CD4-positive, alpha-beta T cell (primary cell): ENCODE results near the gene METTL15. TPM values are rescaled to one million over a fixed set of nuclear protein-coding genes. Genes with fewer than 3 reads are reported as not detected.

Experiments used
- ATAC-seq: fragments of 200-7000 bp; cut with Tn5 transposase; one replicate; pipeline ENCODE4 v1.10.0; 2022; ENCODE audit warnings: mild to moderate bottlenecking; ENCODE audit not compliant: poor library complexity
- CTCF ChIA-PET: fragments of 350-600 bp; sonication (Branson Sonifier 250); formaldehyde crosslinking; loops from one replicate; lab custom pipeline; 2021; ENCODE audit warnings: antibody characterized with exemption, inconsistent platforms; lab: Charles Lee
- POLR2A ChIA-PET: fragments of 350-600 bp; sonication (Branson Sonifier 250); formaldehyde crosslinking; loops from one replicate; lab custom pipeline; 2021; ENCODE audit warnings: antibody characterized with exemption, inconsistent platforms; lab: Charles Lee
- DNase-seq, 14 experiments: peaks; one replicate each; pipeline ENCODE4 v3.0.0-alpha.2; 2013 to 2020; ENCODE audit warnings: mixed read lengths in 2 of 14
- H3K27ac ChIP-seq, 2 donors: one replicate each; pipeline versions ENCODE4 v1.5.1 to v1.7.0; 2013; ENCODE audit warnings: low read length in 2 of 2, low read depth in 1 of 2, mild to moderate bottlenecking in 1 of 2
- H3K27me3 ChIP-seq, 2 experiments: 1 replicate in 1 of 2; 2 replicates in 1 of 2; pipeline versions ENCODE4 v1.6.1 to v1.7.0; 2013; ENCODE audit warnings: low read length in 2 of 2, control low read depth in 1 of 2, mild to moderate bottlenecking in 1 of 2, moderate library complexity in 1 of 2; ENCODE audit not compliant: insufficient read depth in 2 of 2, control insufficient read depth in 1 of 2
- H3K36me3 ChIP-seq: one replicate; pipeline ENCODE4 v1.6.1; 2013; ENCODE audit warnings: low read length, control low read depth; ENCODE audit not compliant: insufficient read depth
- H3K4me1 ChIP-seq: one replicate; pipeline ENCODE4 v1.6.1; 2013; ENCODE audit warnings: low read length, control low read depth; ENCODE audit not compliant: insufficient read depth
- H3K4me3 ChIP-seq: one replicate; pipeline ENCODE4 v1.5.1; 2013; ENCODE audit warnings: mild to moderate bottlenecking, low read length, moderate library complexity
- H3K9me3 ChIP-seq, 2 experiments: 1 replicate in 1 of 2; 2 replicates in 1 of 2; pipeline versions ENCODE4 v1.6.1 to v1.7.0; 2013; ENCODE audit warnings: low read length in 2 of 2, mild to moderate bottlenecking in 2 of 2, control low read depth in 1 of 2, moderate library complexity in 1 of 2; ENCODE audit not compliant: control insufficient read depth in 1 of 2, insufficient read depth in 1 of 2
- H3K27ac Mint-ChIP-seq: one replicate; pipeline ENCODE4 v1.8.0; 2020; ENCODE audit warnings: mixed read lengths
- H3K27me3 Mint-ChIP-seq: one replicate; pipeline ENCODE4 v1.8.0; 2021; ENCODE audit warnings: mixed read lengths
- H3K36me3 Mint-ChIP-seq: one replicate; pipeline ENCODE4 v1.8.0; 2021; ENCODE audit warnings: low read depth, mixed read lengths
- H3K4me1 Mint-ChIP-seq: one replicate; pipeline ENCODE4 v1.8.0; 2021; ENCODE audit warnings: low read depth, mixed read lengths
- H3K4me3 Mint-ChIP-seq: one replicate; pipeline ENCODE4 v1.8.0; 2020; ENCODE audit warnings: mild to moderate bottlenecking, mixed read lengths
- H3K9me3 Mint-ChIP-seq: one replicate; pipeline ENCODE4 v1.8.0; 2020; ENCODE audit warnings: mixed read lengths
- CTCF ChIP-seq: fragments of 200-600 bp; IDR thresholded peaks from one replicate; pipeline ENCODE4 v1.8.0; 2022; ENCODE audit warnings: antibody characterized with exemption, mild to moderate bottlenecking
- intact Hi-C, 2 experiments: fragments of 100-400 bp; cut with DNase I in 1 of 2; cut with micrococcal nuclease in 1 of 2; formaldehyde crosslinking; loops; one replicate each; pipeline versions ENCODE4 v1.15.1 to v1.9.0; 2023 to 2025; cut with DNase I, micrococcal nuclease
- total RNA-seq, 174 experiments: library from RNA in 2 of 174; stranded (reverse) in 2 of 174; gene quantifications; one replicate each; pipeline ENCODE4 v1.2.3 and lab custom pipeline; 2021 to 2026

METTL15 gene
- total RNA-seq, 2 experiments from 2014 or later: 3.5 to 4.4 TPM

- Mint-ChIP-seq H3K9me3 (peaks cover 4% of the 10 kb centered on the region), H3K27me3 (no peaks in the 10 kb centered on the region), H3K4me1 (no peaks in the 10 kb centered on the region), H3K4me3 (no peak overlapping the region), H3K36me3 (peaks cover 63% of the 10 kb centered on the region), H3K27ac (no peak overlapping the region)
- ChIA-PET POLR2A (no interaction called here), CTCF (no interaction called here)
- ATAC-seq: no peak
- Histone ChIP-seq H3K27ac (no peak overlapping the region), H3K36me3 (no peaks in the 10 kb centered on the region), H3K4me1 (no peaks in the 10 kb centered on the region), H3K9me3 (peaks cover 9 to 25% of the 10 kb centered on the region in 2 experiments), H3K4me3 (no peak overlapping the region), H3K27me3 (no peaks in the 10 kb centered on the region)
- DNase-seq: no peak
- intact Hi-C loops: no loop called here
- TF ChIP-seq CTCF: no peak
Measured at GRCh38 chr11:28142724-28143123, 34.5 kb downstream of the METTL15 start.

- ChIA-PET CTCF (interaction anchor here (1.5 kb wide), 1 partner anchor 9 kb away, joined by 4 read pairs; no protein-coding TSS in a partner anchor), POLR2A (no interaction called here)
- intact Hi-C loops: no loop called here
- no peaks in the 10 kb centered on the region for H3K27me3 Mint-ChIP-seq
- H3K36me3 ChIP-seq: no peaks in the 10 kb centered on the region
- H3K9me3 Mint-ChIP-seq: peaks cover 2% of the 10 kb centered on the region
- H3K27ac ChIP-seq: no peak overlapping the region
- ATAC-seq (no peak), DNase-seq (no peak)
- no peak overlapping the region for H3K27ac Mint-ChIP-seq
- H3K4me1 ChIP-seq: no peaks in the 10 kb centered on the region
- H3K4me3 ChIP-seq: no peak overlapping the region
- H3K4me3 Mint-ChIP-seq: no peak overlapping the region
- no peak for TF ChIP-seq CTCF
- H3K36me3 Mint-ChIP-seq: peaks cover 49% of the 10 kb centered on the region
- H3K9me3 ChIP-seq: peaks cover 7 to 13% of the 10 kb centered on the region in 2 experiments
- no peaks in the 10 kb centered on the region for H3K4me1 Mint-ChIP-seq
- no peaks in the 10 kb centered on the region for H3K27me3 ChIP-seq
Measured at GRCh38 chr11:28144808-28145207, 36.6 kb downstream of the METTL15 start.

- intact Hi-C loops: no loop called here
- ChIA-PET POLR2A (no interaction called here), CTCF (no interaction called here)
- no peak for TF ChIP-seq CTCF
- DNase-seq (no peak), ATAC-seq (no peak)
- H3K4me1 ChIP-seq: no peaks in the 10 kb centered on the region
- H3K9me3 ChIP-seq: no peaks in the 10 kb centered on the region
- no peaks in the 10 kb centered on the region for H3K36me3 ChIP-seq
- Mint-ChIP-seq H3K27ac (no peak overlapping the region), H3K4me1 (no peaks in the 10 kb centered on the region), H3K4me3 (no peak overlapping the region), H3K27me3 (no peaks in the 10 kb centered on the region), H3K9me3 (no peaks in the 10 kb centered on the region), H3K36me3 (peaks cover 40% of the 10 kb centered on the region)
- H3K4me3 ChIP-seq: no peak overlapping the region
- no peak overlapping the region for H3K27ac ChIP-seq
- H3K27me3 ChIP-seq: no peaks in the 10 kb centered on the region
Measured at GRCh38 chr11:28146123-28146751, 38.0 kb downstream of the METTL15 start.
